Measurements from ENCODE around the gene CRADD.

GRCh38 chr12:93793007-93793406 lies 115.8 kb downstream of the CRADD start:
- TF ChIP-seq CTCF (IDR thresholded peaks at IDR 0.05; ENCODE audit: extremely low read depth in 1 of 2, insufficient read depth in 1 of 2, low read depth in 1 of 2, low read length in 2 of 2) (no peak), POLR2A (IDR thresholded peaks at IDR 0.05; ENCODE audit: low read depth, low read length) (no peak), EZH2 (IDR thresholded peaks at IDR 0.05; ENCODE audit: borderline replicate concordance, low read depth, low read length, severe bottlenecking) (no peak), JUN (IDR thresholded peaks at IDR 0.05; ENCODE audit: borderline replicate concordance, insufficient read depth, insufficient read length, low read depth) (no peak), MAX (IDR thresholded peaks at IDR 0.05; ENCODE audit: insufficient read depth, insufficient read length) (no peak), POLR2AphosphoS5 (IDR thresholded peaks at IDR 0.05; ENCODE audit: insufficient read depth, low read depth, low read length) (no peak), FOS (IDR thresholded peaks at IDR 0.05; ENCODE audit: borderline replicate concordance, insufficient read depth, low read length) (no peak), GATA2 (IDR thresholded peaks at IDR 0.05; ENCODE audit: insufficient read depth, insufficient read length, low read depth, low read length) (no peak)
